ENCODE data around the gene SPOCK2. TPM values are rescaled to one million over a fixed set of nuclear protein-coding genes. Genes with fewer than 3 reads are reported as not detected.

SPOCK2 gene
- total and polyA plus RNA-seq, 10 donors = 12.6 to 64.3 (median 40.5) TPM

- intact Hi-C loops (cut with DNase I; ENCODE audit: low total_unique reads) = loop anchor here (10.0 kb wide), 1 partner anchor 728 kb away; the partner anchor contains the start of gene SLC29A3
- Histone ChIP-seq H3K9me3 (no peaks in the 10 kb centered on the region), H3K27me3 (replicated peaks in 1 of 7) (no peaks in the 10 kb centered on the region), H3K4me3 (no peak overlapping the region), H3K27ac (no peak overlapping the region), H3K36me3 (no peaks in the 10 kb centered on the region), H3K4me1 (peaks cover 0 to 7% (median under 1%) of the 10 kb centered on the region in 6 donors)
- WGBS, 5 donors = 84 to 91% (median 87%) methylated on average over 10 of the region's 10 CpGs
- no peak for DNase-seq
- TF ChIP-seq CTCF (IDR thresholded peaks at IDR 0.05 in 8 of 11, conservative IDR thresholded peaks at IDR 0.05 in 3 of 11) (no peak), POLR2AphosphoS5 (IDR thresholded peaks at IDR 0.05) (no peak), POLR2A (IDR thresholded peaks at IDR 0.05) (no peak)
Observed at GRCh38 chr10:72043016-72043834, 45.1 kb downstream of the SPOCK2 start.

GRCh38 chr10:72041491-72041890, 46.9 kb downstream of the SPOCK2 start:
- no peak overlapping the region for H3K4me3 ChIP-seq
- 78 to 96% (median 90%) methylated on average over 5 to 6 of the region's 6 CpGs for WGBS, 5 donors
- no peaks in the 10 kb centered on the region for H3K27me3 ChIP-seq (replicated peaks in 1 of 7)
- TF ChIP-seq POLR2AphosphoS5 (IDR thresholded peaks at IDR 0.05) (no peak), POLR2A (IDR thresholded peaks at IDR 0.05) (no peak), CTCF (IDR thresholded peaks at IDR 0.05 in 8 of 11, conservative IDR thresholded peaks at IDR 0.05 in 3 of 11) (no peak)
- intact Hi-C loops (cut with DNase I; ENCODE audit: low total_unique reads) = loop anchor here (10.0 kb wide), 1 partner anchor 727 kb away; the partner anchor contains the start of gene SLC29A3
- H3K9me3 ChIP-seq = no peaks in the 10 kb centered on the region
- H3K27ac ChIP-seq = no peak overlapping the region
- no peaks in the 10 kb centered on the region for H3K36me3 ChIP-seq
- H3K4me1 ChIP-seq = peaks cover 0 to 5% (median 0%) of the 10 kb centered on the region in 6 donors
- DNase-seq = no peak

GRCh38 chr10:72039377-72039776, 49.0 kb downstream of the SPOCK2 start:
- Histone ChIP-seq H3K27ac (no peak overlapping the region), H3K27me3 (replicated peaks in 1 of 7) (peaks cover 0 to 6% (median 0%) of the 10 kb centered on the region in 7 donors), H3K36me3 (no peaks in the 10 kb centered on the region), H3K9me3 (no peaks in the 10 kb centered on the region), H3K4me1 (peaks cover 0 to 3% (median 0%) of the 10 kb centered on the region in 6 donors), H3K4me3 (no peak overlapping the region)
- WGBS, 5 donors = 66 to 93% (median 74%) methylated on average over 9 of the region's 9 CpGs
- no peak for TF ChIP-seq CTCF (IDR thresholded peaks at IDR 0.05 in 8 of 11, conservative IDR thresholded peaks at IDR 0.05 in 3 of 11)
- TF ChIP-seq POLR2A (IDR thresholded peaks at IDR 0.05) = no peak
- DNase-seq = no peak
- intact Hi-C loops (cut with DNase I; ENCODE audit: low total_unique reads) = no loop called here

- no peak overlapping the region for H3K4me3 ChIP-seq
- whole genome bisulfite sequencing, 5 donors = 79 to 87% (median 85%) methylated on average over 13 of the region's 13 CpGs
- H3K27ac ChIP-seq = no peak overlapping the region
- H3K4me1 ChIP-seq = no peaks in the 10 kb centered on the region
- TF ChIP-seq POLR2A (IDR thresholded peaks at IDR 0.05) (no peak), POLR2AphosphoS5 (IDR thresholded peaks at IDR 0.05) (no peak), CTCF (IDR thresholded peaks at IDR 0.05 in 8 of 11, conservative IDR thresholded peaks at IDR 0.05 in 3 of 11) (no peak)
- intact Hi-C loops (cut with DNase I; ENCODE audit: low total_unique reads) = no loop called here
- no peaks in the 10 kb centered on the region for H3K36me3 ChIP-seq
- H3K27me3 ChIP-seq (replicated peaks in 1 of 7) = peaks cover 0 to 6% (median 0%) of the 10 kb centered on the region in 7 donors
- DNase-seq = no peak
- H3K9me3 ChIP-seq = no peaks in the 10 kb centered on the region
Observed at GRCh38 chr10:72038458-72039001, 49.8 kb downstream of the SPOCK2 start.

All from spleen (tissue), 11 donors.